Osteocyte (in vitro differentiated cells): Measurements from ENCODE around the gene ACSL1. TPM values are rescaled to one million over a fixed set of nuclear protein-coding genes. Genes with fewer than 3 reads are reported as not detected.
A peak's percentile ranks its signal among the peaks of the same experiment; 100 is the strongest.
"Not testable (repeated sequence)": the region's sequence is repeated elsewhere in the genome, so short reads cannot be mapped to it uniquely, and the experiment has no call there.

ENCODE experiments used
- DNase-seq: peaks from one replicate; pipeline ENCODE4 v3.0.0; 2021; ENCODE audit warnings: mixed read lengths; ENCODE audit not compliant: unreplicated experiment; ENCODE audit errors: extremely low spot score
- H3K27ac Mint-ChIP-seq: one replicate; pipeline ENCODE4 v1.8.0; 2021; ENCODE audit warnings: mild to moderate bottlenecking, mixed read lengths; ENCODE audit not compliant: unreplicated experiment
- H3K27me3 Mint-ChIP-seq: one replicate; pipeline ENCODE4 v1.8.0; 2021; ENCODE audit warnings: mixed read lengths; ENCODE audit not compliant: unreplicated experiment
- H3K36me3 Mint-ChIP-seq: one replicate; pipeline ENCODE4 v1.8.0; 2021; ENCODE audit warnings: mixed read lengths; ENCODE audit not compliant: unreplicated experiment
- H3K4me1 Mint-ChIP-seq: one replicate; pipeline ENCODE4 v1.8.0; 2021; ENCODE audit warnings: mixed read lengths; ENCODE audit not compliant: unreplicated experiment
- H3K4me3 Mint-ChIP-seq: one replicate; pipeline ENCODE4 v1.8.0; 2021; ENCODE audit warnings: mild to moderate bottlenecking, moderate library complexity, mixed read lengths; ENCODE audit not compliant: unreplicated experiment
- H3K9me3 Mint-ChIP-seq: one replicate; pipeline ENCODE4 v1.8.0; 2021; ENCODE audit warnings: mixed read lengths; ENCODE audit not compliant: unreplicated experiment
- CTCF ChIP-seq: fragments of 200-600 bp; sonication (generic); IDR thresholded peaks from 2 replicates; pipeline ENCODE4 v1.5.0; 2021; ENCODE audit warnings: antibody characterized with exemption, mild to moderate bottlenecking, moderate library complexity
- total RNA-seq: library from RNA; stranded (reverse); gene quantifications from 2 replicates; pipeline ENCODE4 v1.2.1, GENCODE V29; 2021

Gene ACSL1
- total RNA-seq, 1 donor from 2014 or later = 28.6 TPM

- peak; percentile 84 for TF ChIP-seq CTCF
- Mint-ChIP-seq H3K27me3 (no peaks in the 10 kb centered on the region), H3K27ac (peak overlapping the region; percentile 95), H3K4me3 (peak overlapping the region; percentile 49), H3K36me3 (no peaks in the 10 kb centered on the region), H3K4me1 (peaks cover 20% of the 10 kb centered on the region), H3K9me3 (peaks cover 4% of the 10 kb centered on the region)
- no peak for DNase-seq
These were observed 79.7 kb downstream of the ACSL1 start for GRCh38 chr4:184745831-184746795.

GRCh38 chr4:184744236-184744635, 81.5 kb downstream of the ACSL1 start:
- TF ChIP-seq CTCF = no peak
- Mint-ChIP-seq H3K36me3 (no peaks in the 10 kb centered on the region), H3K27me3 (no peaks in the 10 kb centered on the region), H3K4me3 (no peak overlapping the region), H3K27ac (no peak overlapping the region), H3K4me1 (peaks cover 20% of the 10 kb centered on the region), H3K9me3 (peaks cover 4% of the 10 kb centered on the region)
- DNase-seq = no peak

GRCh38 chr4:184743650-184744049, 82.1 kb downstream of the ACSL1 start:
- no peak for DNase-seq
- Mint-ChIP-seq H3K4me1 (peaks cover 20% of the 10 kb centered on the region), H3K4me3 (no peak overlapping the region), H3K36me3 (no peaks in the 10 kb centered on the region), H3K27ac (no peak overlapping the region), H3K9me3 (peaks cover 4% of the 10 kb centered on the region), H3K27me3 (no peaks in the 10 kb centered on the region)
- no peak for TF ChIP-seq CTCF

GRCh38 chr4:184741651-184742050, 84.1 kb downstream of the ACSL1 start:
- H3K36me3 Mint-ChIP-seq, H3K27me3 Mint-ChIP-seq: not testable (repeated sequence)
- peaks cover 10% of the 10 kb centered on the region for H3K4me1 Mint-ChIP-seq

GRCh38 chr4:184740980-184741391, 84.8 kb downstream of the ACSL1 start:
- TF ChIP-seq CTCF = no peak
- no peaks in the 10 kb centered on the region for H3K36me3 Mint-ChIP-seq
- peaks cover 4% of the 10 kb centered on the region for H3K4me1 Mint-ChIP-seq
- H3K4me3 Mint-ChIP-seq = no peak overlapping the region
- no peak for DNase-seq
- H3K27me3 Mint-ChIP-seq = no peaks in the 10 kb centered on the region
- no peak overlapping the region for H3K27ac Mint-ChIP-seq
- peaks cover 4% of the 10 kb centered on the region for H3K9me3 Mint-ChIP-seq

More at GRCh38 chr4:184741651-184742050, 84.1 kb downstream of the ACSL1 start:
- not testable (repeated sequence) for H3K9me3 Mint-ChIP-seq, H3K4me3 Mint-ChIP-seq, DNase-seq, H3K27ac Mint-ChIP-seq

GRCh38 chr4:184739575-184739974, 86.2 kb downstream of the ACSL1 start:
- not testable (repeated sequence) for H3K4me1 Mint-ChIP-seq, H3K36me3 Mint-ChIP-seq, H3K27ac Mint-ChIP-seq, H3K9me3 Mint-ChIP-seq, H3K27me3 Mint-ChIP-seq, H3K4me3 Mint-ChIP-seq, DNase-seq
